Activated CD8-positive, alpha-beta T cell treated with anti-CD3 and anti-CD28 coated beads for 36 hours (primary cell): ENCODE data around the gene AMPD2. TPM values are rescaled to one million over a fixed set of nuclear protein-coding genes. Genes with fewer than 3 reads are reported as not detected.
A peak's percentile ranks its signal among the peaks of the same experiment; 100 is the strongest.

ENCODE experiments used
- ATAC-seq: fragments of 200-7000 bp; cut with Tn5 transposase; one replicate; pipeline ENCODE4 v1.10.0; 2021; ENCODE audit warnings: mild to moderate bottlenecking, moderate library complexity
- CTCF ChIA-PET: fragments of 350-600 bp; sonication (Branson Sonifier 250); formaldehyde crosslinking; loops from one replicate; lab custom pipeline; 2021; ENCODE audit warnings: antibody characterized with exemption; lab: Charles Lee
- POLR2A ChIA-PET: fragments of 350-600 bp; sonication (Branson Sonifier 250); formaldehyde crosslinking; loops from one replicate; lab custom pipeline; 2021; ENCODE audit warnings: antibody characterized with exemption; lab: Charles Lee
- DNase-seq: peaks from one replicate; pipeline ENCODE4 v3.0.0-alpha.2; 2020
- H3K27ac Mint-ChIP-seq: one replicate; pipeline ENCODE4 v1.8.0; 2021; ENCODE audit warnings: mild to moderate bottlenecking, mixed read lengths
- H3K27me3 Mint-ChIP-seq: one replicate; pipeline ENCODE4 v1.8.0; 2021; ENCODE audit warnings: mixed read lengths
- H3K36me3 Mint-ChIP-seq: one replicate; pipeline ENCODE4 v1.8.0; 2021; ENCODE audit warnings: low read depth, mixed read lengths
- H3K4me1 Mint-ChIP-seq: one replicate; pipeline ENCODE4 v1.8.0; 2021; ENCODE audit warnings: low read depth, mixed read lengths
- H3K4me3 Mint-ChIP-seq: one replicate; pipeline ENCODE4 v1.8.0; 2021; ENCODE audit warnings: mild to moderate bottlenecking, moderate library complexity, mixed read lengths
- H3K9me3 Mint-ChIP-seq: one replicate; pipeline ENCODE4 v1.8.0; 2021; ENCODE audit warnings: mixed read lengths
- intact Hi-C: fragments of 100-400 bp; cut with micrococcal nuclease; formaldehyde crosslinking; loops from one replicate; pipeline ENCODE4 v1.10.0; 2022
- total RNA-seq, 2 experiments: library from RNA; stranded (reverse); gene quantifications; one replicate each; pipeline ENCODE4 v1.2.3, GENCODE V29; 2021
- TF ChIP-seq, protein P1 (sequence below): fragments of 200-600 bp; IDR thresholded peaks from one replicate; pipeline ENCODE4 v1.8.0; 2022; ENCODE audit warnings: antibody characterized with exemption, mild to moderate bottlenecking

Gene AMPD2
- total RNA-seq, 2 experiments from 2014 or later: 107 to 119 TPM

DNA sequence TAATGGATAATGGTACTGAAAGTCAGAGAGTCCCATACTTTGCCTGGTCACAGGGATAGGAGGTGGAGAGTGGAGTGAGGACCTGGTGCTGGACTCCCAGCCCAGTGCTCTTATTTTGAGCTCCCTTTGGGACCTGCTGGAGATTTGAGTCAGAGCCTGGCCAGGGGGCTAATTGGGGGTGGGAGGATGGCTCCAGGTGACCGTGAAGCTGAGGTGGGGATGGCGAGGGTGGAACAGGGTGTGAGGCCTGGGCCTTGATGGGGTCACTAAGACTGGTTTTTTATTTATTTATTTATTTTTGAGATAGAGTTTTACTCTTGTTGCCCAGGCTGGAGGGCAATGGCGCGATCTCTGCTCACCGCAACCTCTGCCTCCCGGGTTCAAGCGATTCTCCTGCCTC is 17.8 kb downstream of the AMPD2 start:
- H3K9me3 Mint-ChIP-seq: no peaks in the 10 kb centered on the region
- no peak overlapping the region for H3K27ac Mint-ChIP-seq
- H3K4me3 Mint-ChIP-seq: no peak overlapping the region
- ATAC-seq (no peak), DNase-seq (no peak)
- peaks cover 14% of the 10 kb centered on the region for H3K4me1 Mint-ChIP-seq
- H3K36me3 Mint-ChIP-seq: no peaks in the 10 kb centered on the region
- no peaks in the 10 kb centered on the region for H3K27me3 Mint-ChIP-seq
- TF ChIP-seq, protein P1, sequence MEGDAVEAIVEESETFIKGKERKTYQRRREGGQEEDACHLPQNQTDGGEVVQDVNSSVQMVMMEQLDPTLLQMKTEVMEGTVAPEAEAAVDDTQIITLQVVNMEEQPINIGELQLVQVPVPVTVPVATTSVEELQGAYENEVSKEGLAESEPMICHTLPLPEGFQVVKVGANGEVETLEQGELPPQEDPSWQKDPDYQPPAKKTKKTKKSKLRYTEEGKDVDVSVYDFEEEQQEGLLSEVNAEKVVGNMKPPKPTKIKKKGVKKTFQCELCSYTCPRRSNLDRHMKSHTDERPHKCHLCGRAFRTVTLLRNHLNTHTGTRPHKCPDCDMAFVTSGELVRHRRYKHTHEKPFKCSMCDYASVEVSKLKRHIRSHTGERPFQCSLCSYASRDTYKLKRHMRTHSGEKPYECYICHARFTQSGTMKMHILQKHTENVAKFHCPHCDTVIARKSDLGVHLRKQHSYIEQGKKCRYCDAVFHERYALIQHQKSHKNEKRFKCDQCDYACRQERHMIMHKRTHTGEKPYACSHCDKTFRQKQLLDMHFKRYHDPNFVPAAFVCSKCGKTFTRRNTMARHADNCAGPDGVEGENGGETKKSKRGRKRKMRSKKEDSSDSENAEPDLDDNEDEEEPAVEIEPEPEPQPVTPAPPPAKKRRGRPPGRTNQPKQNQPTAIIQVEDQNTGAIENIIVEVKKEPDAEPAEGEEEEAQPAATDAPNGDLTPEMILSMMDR: no peak
- intact Hi-C loops: no loop called here
- ChIA-PET POLR2A (interaction anchor here (0.7 to 1.8 kb wide), 3 partner anchors 9 to 25 kb away, joined by 4 to 5 read pairs (median 4); no protein-coding TSS in a partner anchor), CTCF (interaction anchor here (1.1 to 18.5 kb wide), 10 partner anchors 7 to 347 kb away, joined by 3 to 294 read pairs (median 48); partner anchors contain the start of genes AHCYL1, AMPD2, GNAI3 and GPR61)

DNA sequence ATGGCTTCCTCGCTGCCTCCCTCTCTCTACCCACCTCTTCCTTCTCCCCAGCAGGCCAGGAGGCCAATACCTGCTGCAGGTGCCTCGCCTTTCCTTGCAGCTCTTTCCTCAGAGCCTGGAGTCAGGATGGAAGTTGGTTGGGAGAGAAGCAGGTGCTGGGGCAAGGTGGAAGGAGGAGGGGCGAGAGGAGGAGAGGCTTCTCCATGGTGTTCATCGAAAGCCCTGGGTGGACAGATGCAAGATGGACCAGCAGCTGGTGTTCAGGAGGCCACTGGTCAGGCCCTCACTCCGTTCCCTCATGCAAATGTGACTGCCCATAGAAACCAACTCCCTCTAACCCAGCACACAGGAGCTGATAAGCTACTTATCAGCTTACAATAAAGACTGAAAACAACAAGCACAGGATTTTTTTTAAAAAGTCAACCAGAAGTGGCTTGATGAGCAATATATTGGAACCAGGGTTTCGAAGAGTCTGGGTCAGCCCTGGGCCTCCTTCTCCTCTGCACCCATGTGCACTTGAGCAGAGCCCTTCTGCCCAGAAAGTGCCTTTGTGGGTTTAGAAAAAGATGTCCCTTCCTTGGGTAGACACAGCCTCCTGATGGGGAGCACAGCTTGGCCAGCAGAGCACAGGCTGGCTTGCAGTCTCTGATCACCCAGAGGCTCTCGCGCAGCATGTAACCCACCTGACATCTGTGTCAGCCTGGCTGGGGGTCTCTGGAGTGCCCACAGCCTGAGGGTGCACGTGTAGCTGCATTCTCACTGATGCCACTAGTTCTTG is 19.6 kb downstream of the AMPD2 start:
- Mint-ChIP-seq H3K27me3 (no peaks in the 10 kb centered on the region), H3K27ac (no peak overlapping the region), H3K9me3 (no peaks in the 10 kb centered on the region), H3K36me3 (no peaks in the 10 kb centered on the region), H3K4me3 (no peak overlapping the region), H3K4me1 (peaks cover 18% of the 10 kb centered on the region)
- no peak for DNase-seq
- no peak for ATAC-seq
- ChIA-PET POLR2A (interaction anchor here (0.6 to 1.7 kb wide), 6 partner anchors 12 to 345 kb away, joined by 3 to 4 read pairs (median 4); partner anchors contain the start of genes AHCYL1, AMPD2 and GNAT2), CTCF (interaction anchor here (0.6 to 18.5 kb wide), 57 partner anchors 9 to 421 kb away, joined by 3 to 294 read pairs (median 9); partner anchors contain the start of genes AHCYL1, AMPD2, GNAI3 and GNAT2)
- intact Hi-C loops: no loop called here
- TF ChIP-seq, protein P1: no peak

DNA sequence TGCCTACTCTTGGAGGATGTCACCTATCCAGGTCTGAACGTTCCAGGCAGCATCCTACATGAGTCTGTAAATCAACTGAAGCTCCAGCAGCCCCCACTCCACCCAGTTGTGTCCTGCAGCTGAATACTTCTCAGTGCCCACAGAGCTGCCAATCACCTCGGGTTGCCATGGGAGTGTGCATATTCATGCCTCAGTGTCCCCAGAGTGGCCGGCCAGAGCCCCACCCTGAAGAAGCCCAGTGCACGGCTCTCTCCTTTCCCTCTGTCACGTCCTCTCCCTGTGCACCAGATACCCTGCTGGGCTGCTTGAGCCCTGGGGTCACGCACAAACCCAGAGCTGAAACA is 20.2 kb downstream of the AMPD2 start:
- TF ChIP-seq, protein P1: no peak

DNA sequence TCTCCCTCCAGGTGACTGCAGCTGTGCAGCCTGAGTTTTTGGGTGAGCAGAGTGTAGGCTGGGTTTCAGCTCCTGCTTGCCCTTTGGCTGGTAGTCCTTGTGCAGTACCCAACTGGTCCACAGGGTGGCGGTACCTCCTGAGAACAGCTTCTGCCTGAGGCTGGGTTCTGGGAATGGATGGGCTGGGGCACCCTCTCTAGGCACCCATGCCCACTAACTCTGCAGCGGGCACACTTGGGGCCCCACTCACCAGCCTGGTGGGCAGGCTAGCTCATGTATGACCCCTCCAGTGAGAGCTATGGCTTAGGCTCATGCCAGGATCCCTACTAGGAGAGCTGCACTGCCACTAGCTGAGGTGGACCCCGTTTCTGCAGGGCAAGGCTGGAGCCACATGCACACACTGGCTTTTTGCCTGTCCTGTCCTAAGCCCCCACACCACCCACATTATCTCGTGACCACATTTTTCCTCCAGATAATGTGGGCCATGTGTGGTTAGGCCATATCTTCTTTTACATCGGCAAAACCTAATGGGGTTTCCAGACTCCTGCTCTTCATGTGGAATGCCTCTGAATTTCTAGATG is 20.7 kb downstream of the AMPD2 start:
- TF ChIP-seq, protein P1: peak; percentile 93
- H3K27ac Mint-ChIP-seq: no peak overlapping the region
- H3K36me3 Mint-ChIP-seq: no peaks in the 10 kb centered on the region
- ChIA-PET POLR2A (interaction anchor here (0.6 to 1.7 kb wide), 6 partner anchors 11 to 343 kb away, joined by 3 to 4 read pairs (median 3); partner anchors contain the start of genes AHCYL1, AMPD2, GNAT2 and GSTM1), CTCF (interaction anchor here (0.6 to 18.5 kb wide), 80 partner anchors 10 to 420 kb away, joined by 3 to 294 read pairs (median 6); partner anchors contain the start of genes AHCYL1, AMPD2, CSF1 and GNAI3)
- H3K4me1 Mint-ChIP-seq: peaks cover 8% of the 10 kb centered on the region
- no peaks in the 10 kb centered on the region for H3K9me3 Mint-ChIP-seq
- H3K27me3 Mint-ChIP-seq: no peaks in the 10 kb centered on the region
- no peak overlapping the region for H3K4me3 Mint-ChIP-seq
- DNase-seq (peak; percentile 97), ATAC-seq (peak; percentile 82)
- intact Hi-C loops: loop anchor here (5.0 kb wide), 2 partner anchors 93 to 342 kb away; partner anchors contain the start of genes AHCYL1 and GNAI3

More for the DNA sequence above, 20.2 kb downstream of the AMPD2 start:
- Mint-ChIP-seq H3K4me1 (peaks cover 12% of the 10 kb centered on the region), H3K27me3 (no peaks in the 10 kb centered on the region), H3K27ac (no peak overlapping the region), H3K4me3 (no peak overlapping the region), H3K36me3 (no peaks in the 10 kb centered on the region), H3K9me3 (no peaks in the 10 kb centered on the region)
- ATAC-seq (peak; percentile 2), DNase-seq (no peak)
- ChIA-PET CTCF (interaction anchor here (0.6 to 18.5 kb wide), 77 partner anchors 10 to 421 kb away, joined by 3 to 294 read pairs (median 6); partner anchors contain the start of genes AHCYL1, AMPD2, CSF1 and GNAI3), POLR2A (interaction anchor here (0.6 to 1.7 kb wide), 6 partner anchors 11 to 344 kb away, joined by 3 to 4 read pairs (median 4); partner anchors contain the start of genes AHCYL1, AMPD2, GNAT2 and GSTM1)
- intact Hi-C loops: loop anchor here (5.0 kb wide), 2 partner anchors 93 to 342 kb away; partner anchors contain the start of genes AHCYL1 and GNAI3
